CD4-positive, alpha-beta memory T cell (primary cell): ENCODE results near the gene HNRNPA1L2. TPM values are rescaled to one million over a fixed set of nuclear protein-coding genes. Genes with fewer than 3 reads are reported as not detected.

ENCODE experiments used
- CTCF ChIA-PET: fragments of 350-600 bp; sonication (Branson Sonifier 250); formaldehyde crosslinking; loops from one replicate; lab custom pipeline; 2021; ENCODE audit warnings: inconsistent platforms; ENCODE audit not compliant: partially characterized antibody; lab: Charles Lee
- POLR2A ChIA-PET: fragments of 350-600 bp; sonication (Branson Sonifier 250); formaldehyde crosslinking; loops from one replicate; lab custom pipeline; 2021; ENCODE audit not compliant: partially characterized antibody; lab: Charles Lee
- DNase-seq, 5 donors: peaks; one replicate each; pipeline versions ENCODE4 v3.0.0 to v3.0.0-alpha.2; 2020 to 2022; ENCODE audit warnings: mixed read lengths in 1 of 5
- H3K27ac ChIP-seq: one replicate; pipeline ENCODE4 v1.7.0; 2013; ENCODE audit warnings: low read depth, low read length
- H3K27me3 ChIP-seq: 2 replicates; pipeline ENCODE4 v1.7.0; 2013; ENCODE audit warnings: mild to moderate bottlenecking, low read length, moderate library complexity; ENCODE audit not compliant: insufficient read depth
- H3K36me3 ChIP-seq: 2 replicates; pipeline ENCODE4 v1.7.0; 2013; ENCODE audit warnings: mild to moderate bottlenecking, low read length, moderate library complexity; ENCODE audit not compliant: insufficient read depth
- H3K4me1 ChIP-seq: 2 replicates; pipeline ENCODE4 v1.7.0; 2013; ENCODE audit warnings: mild to moderate bottlenecking, low read length, moderate library complexity; ENCODE audit not compliant: insufficient read depth
- H3K4me3 ChIP-seq, 2 donors: one replicate each; pipeline ENCODE4 v1.7.0; 2013; ENCODE audit warnings: low read length in 2 of 2, mild to moderate bottlenecking in 1 of 2
- H3K9me3 ChIP-seq, 2 donors: one replicate each; pipeline ENCODE4 v1.7.0; 2013; ENCODE audit warnings: low read length in 2 of 2, control low read depth in 1 of 2; ENCODE audit not compliant: control insufficient read depth in 1 of 2
- H3K27ac Mint-ChIP-seq, 7 donors: one replicate each; pipeline ENCODE4 v1.8.0; 2020 to 2021; ENCODE audit warnings: mixed read lengths in 7 of 7, mild to moderate bottlenecking in 6 of 7, inconsistent platforms in 3 of 7, moderate library complexity in 3 of 7
- H3K27me3 Mint-ChIP-seq, 2 donors: one replicate each; pipeline ENCODE4 v1.8.0; 2020 to 2021; ENCODE audit warnings: mixed read lengths in 2 of 2
- H3K36me3 Mint-ChIP-seq, 2 donors: one replicate each; pipeline ENCODE4 v1.8.0; 2020 to 2021; ENCODE audit warnings: mixed read lengths in 2 of 2, inconsistent platforms in 1 of 2, mild to moderate bottlenecking in 1 of 2
- H3K4me1 Mint-ChIP-seq, 4 donors: one replicate each; pipeline ENCODE4 v1.8.0; 2020 to 2021; ENCODE audit warnings: mixed read lengths in 4 of 4, mild to moderate bottlenecking in 1 of 4
- H3K4me3 Mint-ChIP-seq, 8 donors: one replicate each; pipeline ENCODE4 v1.8.0; 2020 to 2021; ENCODE audit warnings: mixed read lengths in 8 of 8, mild to moderate bottlenecking in 7 of 8, moderate library complexity in 6 of 8, inconsistent platforms in 3 of 8
- H3K9me3 Mint-ChIP-seq, 8 donors: one replicate each; pipeline ENCODE4 v1.8.0; 2020 to 2021; ENCODE audit warnings: mixed read lengths in 8 of 8, mild to moderate bottlenecking in 5 of 8, inconsistent platforms in 3 of 8, moderate library complexity in 1 of 8
- intact Hi-C: fragments of 100-400 bp; cut with micrococcal nuclease; formaldehyde crosslinking; loops from one replicate; pipeline ENCODE4 v1.15.1; 2023
- polyA plus RNA-seq, 2 donors: library from polyadenylated mRNA; unstranded; fragments of 300-500 nt; fragmentation: Illumina TruSeq; gene quantifications; one replicate each; pipeline ENCODE4 v1.2.3, GENCODE V29; 2021
- total RNA-seq, 2 experiments: library from RNA; stranded (reverse); gene quantifications; one replicate each; pipeline ENCODE4 v1.2.3, GENCODE V29; 2021

Gene HNRNPA1L2
- total and polyA plus RNA-seq, 4 experiments from 2014 or later = 3.8 to 19.8 (median 14.8) TPM

DNA sequence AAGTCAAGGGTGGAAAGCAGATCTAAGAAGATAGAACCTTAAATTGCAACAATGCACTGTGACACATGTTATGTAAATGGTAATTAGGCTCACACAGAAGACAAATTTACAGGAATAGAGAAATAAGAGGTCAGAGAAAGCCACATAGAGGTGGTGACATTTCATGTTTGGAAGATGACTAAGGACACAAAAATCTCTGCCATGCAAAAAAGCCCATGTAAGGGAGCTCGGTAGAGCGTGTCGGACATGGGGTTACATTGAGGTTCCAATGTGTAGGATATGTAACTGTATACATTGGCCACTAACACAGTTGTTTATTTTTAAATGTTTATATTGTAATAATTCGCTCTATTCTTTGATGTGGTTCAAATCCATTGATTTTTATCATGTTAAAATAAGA is 44.1 kb downstream of the HNRNPA1L2 start:
- H3K27me3 Mint-ChIP-seq = no peaks in the 10 kb centered on the region

More for the DNA sequence above, 44.1 kb downstream of the HNRNPA1L2 start:
- Histone ChIP-seq H3K4me1 (no peaks in the 10 kb centered on the region), H3K36me3 (peaks cover 16% of the 10 kb centered on the region), H3K27me3 (no peaks in the 10 kb centered on the region), H3K9me3 (no peaks in the 10 kb centered on the region), H3K4me3 (no peak overlapping the region), H3K27ac (no peak overlapping the region)
- H3K4me1 Mint-ChIP-seq = peaks cover 6 to 12% (median 9%) of the 10 kb centered on the region in 4 donors
- intact Hi-C loops = no loop called here
- H3K9me3 Mint-ChIP-seq = no peaks in the 10 kb centered on the region
- ChIA-PET POLR2A (no interaction called here), CTCF (no interaction called here)
- DNase-seq = no peak
- H3K36me3 Mint-ChIP-seq = peaks cover 65 to 69% of the 10 kb centered on the region in 2 donors
- no peak overlapping the region for H3K27ac Mint-ChIP-seq
- no peak overlapping the region for H3K4me3 Mint-ChIP-seq

Other genes starting within 250 kb of the HNRNPA1L2 start
- under 1 TPM; 0.50 to 0.87 TPM for gene THSD1, start 236.3 kb upstream of the HNRNPA1L2 start, total RNA-seq
- not detected for gene THSD1, start 236.3 kb upstream of the HNRNPA1L2 start, polyA plus RNA-seq
- 10 to 100 TPM; 59.9 to 64.5 TPM for gene VPS36, start 191.8 kb upstream of the HNRNPA1L2 start, total RNA-seq
- 10 to 100 TPM; 44.1 to 45.8 TPM for gene VPS36, start 191.8 kb upstream of the HNRNPA1L2 start, polyA plus RNA-seq
- 10 to 100 TPM; 16.5 to 18.2 TPM for gene CKAP2, start 187.0 kb upstream of the HNRNPA1L2 start, total RNA-seq
- 10 to 100 TPM; 13.1 to 17.3 TPM for gene CKAP2, start 187.0 kb upstream of the HNRNPA1L2 start, polyA plus RNA-seq
- gene SUGT1, start 10.4 kb downstream of the HNRNPA1L2 start, total RNA-seq = 10 to 100 TPM; 40.4 to 42.5 TPM
- gene SUGT1, start 10.4 kb downstream of the HNRNPA1L2 start, polyA plus RNA-seq = 10 to 100 TPM; 47.6 to 51.0 TPM
- not detected for gene CNMD, start 97.4 kb downstream of the HNRNPA1L2 start, total RNA-seq
- not detected for gene CNMD, start 97.4 kb downstream of the HNRNPA1L2 start, polyA plus RNA-seq
- not detected for gene PCDH8, start 206.2 kb downstream of the HNRNPA1L2 start, total RNA-seq
- gene PCDH8, start 206.2 kb downstream of the HNRNPA1L2 start, polyA plus RNA-seq = not detected